HUES64 (cell line): ENCODE measurements around the gene DNALI1.

ENCODE experiments used
- H3K27ac ChIP-seq: 2 replicates; pipeline ENCODE4 v1.7.0; 2013; ENCODE audit warnings: low read depth, low read length, inconsistent platforms
- H3K27me3 ChIP-seq: 2 replicates; pipeline ENCODE4 v1.6.1; 2013; ENCODE audit warnings: mild to moderate bottlenecking, low read length; ENCODE audit not compliant: insufficient read depth
- H3K36me3 ChIP-seq: 2 replicates; pipeline ENCODE4 v1.6.1; 2013; ENCODE audit warnings: mild to moderate bottlenecking, low read length; ENCODE audit not compliant: insufficient read depth
- H3K4me1 ChIP-seq: 2 replicates; pipeline ENCODE4 v1.6.1; 2013; ENCODE audit warnings: mild to moderate bottlenecking, low read length, moderate library complexity; ENCODE audit not compliant: insufficient read depth
- H3K4me3 ChIP-seq: 2 replicates; pipeline ENCODE4 v1.5.1; 2013; ENCODE audit warnings: mild to moderate bottlenecking, low read length, moderate library complexity
- H3K9ac ChIP-seq: 2 replicates; pipeline ENCODE4 v1.6.1; 2013; ENCODE audit warnings: mild to moderate bottlenecking, low read depth, low read length
- H3K9me3 ChIP-seq: 2 replicates; pipeline ENCODE4 v1.6.1; 2013; ENCODE audit warnings: low read depth, low read length; ENCODE audit not compliant: insufficient read depth
- WGBS: fragments of 150-250, 120-280 bp; methylation state at CpG from one replicate; pipeline ENCODE4 v1.1.7; 2013; ENCODE audit warnings: missing lambda C conversion rate; 5-methylcytosine and 5-hydroxymethylcytosine counted together

DNALI1 gene

DNA sequence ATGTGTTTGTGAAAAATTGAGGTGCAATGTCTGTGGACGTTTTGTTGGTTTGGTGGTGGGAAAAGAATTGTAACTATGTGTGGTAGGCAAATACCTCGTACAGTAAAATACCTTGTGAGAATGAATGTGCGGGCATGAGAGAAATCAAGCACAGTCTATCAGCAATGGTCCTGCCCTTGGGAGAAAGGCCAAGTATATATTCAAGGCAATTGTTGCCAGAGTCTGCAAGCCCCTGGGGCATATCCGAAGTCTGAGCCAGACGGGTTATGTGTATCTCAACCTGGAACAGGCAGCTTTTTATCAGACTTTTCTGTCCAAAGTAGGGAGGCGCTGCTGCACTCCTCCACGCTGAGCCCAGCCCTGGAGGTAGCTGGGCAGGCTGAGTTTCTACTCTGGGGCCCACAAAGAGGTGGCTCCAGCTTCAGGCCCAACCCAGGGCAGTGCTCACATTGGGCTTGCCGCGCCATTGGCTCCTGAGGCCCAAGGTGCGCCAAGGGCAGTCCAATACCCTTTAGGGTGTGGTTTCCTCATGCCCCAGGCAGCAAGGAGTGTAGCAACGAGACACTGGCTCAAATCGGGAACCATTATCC is 48.4 kb downstream of the DNALI1 start:
- Histone ChIP-seq H3K36me3 (no peaks in the 10 kb centered on the region), H3K27ac (no peak overlapping the region), H3K27me3 (peaks cover 48% of the 10 kb centered on the region), H3K4me1 (no peaks in the 10 kb centered on the region), H3K9ac (no peak overlapping the region), H3K4me3 (no peak overlapping the region), H3K9me3 (no peaks in the 10 kb centered on the region)
- 85% methylated on average over 12 of the region's 12 CpGs for WGBS

- H3K27me3 ChIP-seq, result peaks cover 45% of the 10 kb centered on the region
- H3K27ac ChIP-seq, result no peak overlapping the region
- WGBS, result 91% methylated on average over 9 of the region's 9 CpGs
- no peak overlapping the region for H3K9ac ChIP-seq
- no peaks in the 10 kb centered on the region for H3K36me3 ChIP-seq
- H3K4me3 ChIP-seq, result no peak overlapping the region
- no peaks in the 10 kb centered on the region for H3K4me1 ChIP-seq
- H3K9me3 ChIP-seq, result no peaks in the 10 kb centered on the region
Observed at GRCh38 chr1:37605806-37606474, 49.2 kb downstream of the DNALI1 start.

GRCh38 chr1:37606481-37607263 is 49.9 kb downstream of the DNALI1 start:
- 91% methylated on average over 15 of the region's 15 CpGs for WGBS
- H3K4me3 ChIP-seq, result no peak overlapping the region
- no peak overlapping the region for H3K9ac ChIP-seq
- H3K27me3 ChIP-seq, result peaks cover 40% of the 10 kb centered on the region
- no peaks in the 10 kb centered on the region for H3K9me3 ChIP-seq
- no peaks in the 10 kb centered on the region for H3K4me1 ChIP-seq
- no peak overlapping the region for H3K27ac ChIP-seq
- no peaks in the 10 kb centered on the region for H3K36me3 ChIP-seq

DNA sequence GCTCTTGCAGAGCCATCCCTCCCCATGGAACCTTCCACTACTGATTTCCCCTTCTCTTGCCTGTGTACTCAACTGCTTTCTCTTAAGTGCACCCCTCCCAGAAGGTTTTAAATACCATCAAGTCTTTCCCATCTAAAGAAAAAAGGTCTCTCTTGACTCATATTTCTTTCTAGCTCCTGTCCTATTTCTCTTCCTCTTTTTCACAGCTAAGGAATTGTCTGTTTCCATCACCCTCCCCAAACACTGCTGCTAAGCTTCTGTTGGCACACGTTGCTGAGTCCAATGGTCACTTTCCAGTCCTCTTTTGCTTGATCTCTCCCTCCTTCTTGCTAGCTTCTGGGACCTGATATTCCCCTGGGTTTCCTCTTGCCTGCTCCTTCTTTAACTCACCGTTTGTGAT is 52.3 kb downstream of the DNALI1 start:
- no peaks in the 10 kb centered on the region for H3K36me3 ChIP-seq
- H3K9ac ChIP-seq, result no peak overlapping the region
- H3K9me3 ChIP-seq, result no peaks in the 10 kb centered on the region
- H3K4me3 ChIP-seq, result no peak overlapping the region
- peaks cover 45% of the 10 kb centered on the region for H3K27me3 ChIP-seq
- no peak overlapping the region for H3K27ac ChIP-seq
- 17% methylated on average over 1 of the region's 2 CpGs for WGBS
- H3K4me1 ChIP-seq, result no peaks in the 10 kb centered on the region

- H3K9me3 ChIP-seq, result no peaks in the 10 kb centered on the region
- H3K9ac ChIP-seq, result no peak overlapping the region
- no peak overlapping the region for H3K4me3 ChIP-seq
- no peak overlapping the region for H3K27ac ChIP-seq
- 90% methylated on average over 2 of the region's 2 CpGs for WGBS
- H3K27me3 ChIP-seq, result peaks cover 48% of the 10 kb centered on the region
- H3K4me1 ChIP-seq, result no peaks in the 10 kb centered on the region
- no peaks in the 10 kb centered on the region for H3K36me3 ChIP-seq
Observed at GRCh38 chr1:37609994-37610393, 53.3 kb downstream of the DNALI1 start.

GRCh38 chr1:37612186-37612585 is 55.4 kb downstream of the DNALI1 start:
- H3K27me3 ChIP-seq, result peaks cover 58% of the 10 kb centered on the region
- H3K27ac ChIP-seq, result no peak overlapping the region
- no peaks in the 10 kb centered on the region for H3K9me3 ChIP-seq
- no peaks in the 10 kb centered on the region for H3K36me3 ChIP-seq
- no peaks in the 10 kb centered on the region for H3K4me1 ChIP-seq
- no peak overlapping the region for H3K4me3 ChIP-seq
- WGBS, result 82% methylated on average over 4 of the region's 4 CpGs
- H3K9ac ChIP-seq, result no peak overlapping the region

- Histone ChIP-seq H3K4me1 (no peaks in the 10 kb centered on the region), H3K9me3 (no peaks in the 10 kb centered on the region), H3K4me3 (no peak overlapping the region), H3K27ac (no peak overlapping the region), H3K27me3 (peaks cover 49% of the 10 kb centered on the region), H3K9ac (no peak overlapping the region), H3K36me3 (no peaks in the 10 kb centered on the region)
- 87% methylated on average over 5 of the region's 5 CpGs for WGBS
Observed at GRCh38 chr1:37614105-37614504, 57.4 kb downstream of the DNALI1 start.

DNA sequence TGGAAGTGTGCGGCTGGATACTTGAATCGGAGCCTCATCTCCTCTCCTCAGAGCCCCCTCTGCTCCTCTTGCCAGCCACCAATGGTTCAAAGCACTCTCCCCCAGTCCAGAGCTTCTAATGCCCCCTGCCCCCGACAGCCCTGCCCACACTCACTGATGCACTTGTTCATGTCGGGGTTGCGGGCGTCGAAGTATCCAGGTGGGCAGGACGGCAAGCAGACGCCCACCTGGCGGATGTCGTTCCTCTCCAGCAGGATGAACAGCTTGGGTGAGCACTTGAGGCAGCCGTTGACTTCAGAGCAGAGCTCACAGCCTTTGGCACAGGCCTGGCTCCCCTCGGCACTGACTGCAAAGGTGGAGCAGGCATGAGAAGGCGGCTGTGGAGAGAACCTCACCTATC is 59.6 kb downstream of the DNALI1 start:
- Histone ChIP-seq H3K27ac (no peak overlapping the region), H3K9me3 (no peaks in the 10 kb centered on the region), H3K9ac (no peak overlapping the region), H3K36me3 (no peaks in the 10 kb centered on the region), H3K27me3 (peaks cover 48% of the 10 kb centered on the region), H3K4me1 (no peaks in the 10 kb centered on the region), H3K4me3 (no peak overlapping the region)
- WGBS, result 87% methylated on average over 14 of the region's 14 CpGs
